ENCODE measurements around the gene ASIC2. TPM values are rescaled to one million over a fixed set of nuclear protein-coding genes. Genes with fewer than 3 reads are reported as not detected.

ASIC2 gene
- total RNA-seq, 1 experiment from 2014 or later = not detected

- H3K27me3 ChIP-seq (ENCODE audit: insufficient read depth, low read length) = peaks cover 12% of the 10 kb centered on the region
Observed at GRCh38 chr17:33084755-33085154, 208.3 kb downstream of the ASIC2 start.

GRCh38 chr17:33082529-33083173 lies 210.4 kb downstream of the ASIC2 start:
- ChIA-PET POLR2A (no interaction called here), RAD21 (ENCODE audit: low non-redundant PET in 1 of 2, low total read pairs in 2 of 2, uncharacterized antibody in 2 of 2, unreplicated experiment in 2 of 2) (no interaction called here), CTCF (no interaction called here)
- H3K27ac ChIP-seq (ENCODE audit: low read depth, low read length) = no peak overlapping the region
- no peaks in the 10 kb centered on the region for H4K20me1 ChIP-seq (ENCODE audit: insufficient read depth)
- no peaks in the 10 kb centered on the region for H3K9me3 ChIP-seq (ENCODE audit: control insufficient read depth in 1 of 2, insufficient read depth in 1 of 2, low read depth in 1 of 2, low read length in 2 of 2)
- H3K79me2 ChIP-seq (ENCODE audit: insufficient read depth, low read length) = no peaks in the 10 kb centered on the region
- no peak overlapping the region for H2AFZ ChIP-seq (ENCODE audit: low read depth, low read length, poor library complexity, severe bottlenecking)
- H3K4me1 ChIP-seq (ENCODE audit: control insufficient read depth in 1 of 2, insufficient read depth in 2 of 2, low read length in 2 of 2) = no peaks in the 10 kb centered on the region
- DNase-seq (ENCODE audit: low read depth, low spot score) (no peak), ATAC-seq (no peak)
- peaks cover 24% of the 10 kb centered on the region for H3K27me3 ChIP-seq (ENCODE audit: insufficient read depth, low read length)
- no peak overlapping the region for H3K9ac ChIP-seq (ENCODE audit: low read length)
- H3K9me2 ChIP-seq (ENCODE audit: insufficient read depth) = no peaks in the 10 kb centered on the region
- H3K4me2 ChIP-seq (ENCODE audit: low read length) = no peak overlapping the region
- H3K4me3 ChIP-seq (replicated peaks in 1 of 2; ENCODE audit: low read depth in 1 of 2, low read length in 2 of 2) = no peak overlapping the region
- no TSS peak for BruUV-seq (replicated peaks)
- no peaks in the 10 kb centered on the region for H3K36me3 ChIP-seq (ENCODE audit: control insufficient read depth in 1 of 2, insufficient read depth in 2 of 2, low read length in 2 of 2)
- intact Hi-C loops (cut with micrococcal nuclease) = no loop called here
- TF ChIP-seq TCF7L2 (IDR thresholded peaks at IDR 0.05; ENCODE audit: borderline replicate concordance, extremely low read depth, insufficient read depth, insufficient read length) = no peak
- TF ChIP-seq CEBPB (IDR thresholded peaks at IDR 0.05; ENCODE audit: low read depth) = no peak
- no peak for TF ChIP-seq CBX3 (IDR thresholded peaks at IDR 0.05; ENCODE audit: low read depth)
- no peak for TF ChIP-seq ZFX (IDR thresholded peaks at IDR 0.05)
- no peak for TF ChIP-seq ZBTB33 (IDR thresholded peaks at IDR 0.05; ENCODE audit: extremely low read depth, insufficient replicate concordance, low read length)
- no peak for TF ChIP-seq SIN3A (IDR thresholded peaks at IDR 0.05; ENCODE audit: low read depth)
- no peak for TF ChIP-seq RAD21 (IDR thresholded peaks at IDR 0.05; ENCODE audit: low read depth)
- TF ChIP-seq POLR2AphosphoS5 (IDR thresholded peaks at IDR 0.05; ENCODE audit: low read depth, low read length) = no peak
- TF ChIP-seq EZH2phosphoT487 (IDR thresholded peaks at IDR 0.05; ENCODE audit: borderline replicate concordance) = no peak
- TF ChIP-seq SP1 (IDR thresholded peaks at IDR 0.05; ENCODE audit: low read depth) = no peak
- TF ChIP-seq FOSL1 (IDR thresholded peaks at IDR 0.05; ENCODE audit: low read depth) = no peak
- no peak for TF ChIP-seq YY1 (IDR thresholded peaks at IDR 0.05; ENCODE audit: extremely low read depth, insufficient replicate concordance, low read depth, low read length)
- no peak for TF ChIP-seq ATF3 (IDR thresholded peaks at IDR 0.05)
- no peak for TF ChIP-seq POLR2A (IDR thresholded peaks at IDR 0.05; ENCODE audit: borderline replicate concordance, extremely low read depth, insufficient read depth, insufficient read length)
- no peak for TF ChIP-seq CTCF (IDR thresholded peaks at IDR 0.05 in 2 of 3, conservative IDR thresholded peaks at IDR 0.05 in 1 of 3; ENCODE audit: borderline replicate concordance in 1 of 3, insufficient read depth in 1 of 3, low read depth in 2 of 3, low read length in 2 of 3)

More at GRCh38 chr17:33084755-33085154, 208.3 kb downstream of the ASIC2 start:
- Histone ChIP-seq H4K20me1 (ENCODE audit: insufficient read depth) (no peaks in the 10 kb centered on the region), H3K79me2 (ENCODE audit: insufficient read depth, low read length) (no peaks in the 10 kb centered on the region), H3K9ac (ENCODE audit: low read length) (no peak overlapping the region), H3K4me1 (ENCODE audit: control insufficient read depth in 1 of 2, insufficient read depth in 2 of 2, low read length in 2 of 2) (no peaks in the 10 kb centered on the region), H3K27ac (ENCODE audit: low read depth, low read length) (no peak overlapping the region), H3K9me3 (ENCODE audit: control insufficient read depth in 1 of 2, insufficient read depth in 1 of 2, low read depth in 1 of 2, low read length in 2 of 2) (no peaks in the 10 kb centered on the region), H2AFZ (ENCODE audit: low read depth, low read length, poor library complexity, severe bottlenecking) (no peak overlapping the region), H3K4me3 (replicated peaks in 1 of 2; ENCODE audit: low read depth in 1 of 2, low read length in 2 of 2) (no peak overlapping the region), H3K36me3 (ENCODE audit: control insufficient read depth in 1 of 2, insufficient read depth in 2 of 2, low read length in 2 of 2) (no peaks in the 10 kb centered on the region), H3K4me2 (ENCODE audit: low read length) (no peak overlapping the region), H3K9me2 (ENCODE audit: insufficient read depth) (no peaks in the 10 kb centered on the region)
- ChIA-PET CTCF (no interaction called here), POLR2A (no interaction called here), RAD21 (ENCODE audit: low non-redundant PET in 1 of 2, low total read pairs in 2 of 2, uncharacterized antibody in 2 of 2, unreplicated experiment in 2 of 2) (no interaction called here)
- intact Hi-C loops (cut with micrococcal nuclease) = no loop called here
- TF ChIP-seq SIN3A (IDR thresholded peaks at IDR 0.05; ENCODE audit: low read depth) = no peak
- TF ChIP-seq CEBPB (IDR thresholded peaks at IDR 0.05; ENCODE audit: low read depth) = no peak
- TF ChIP-seq ELF1 (IDR thresholded peaks at IDR 0.05; ENCODE audit: borderline replicate concordance, low read depth) = no peak
- TF ChIP-seq SP1 (IDR thresholded peaks at IDR 0.05; ENCODE audit: low read depth) = no peak
- no peak for TF ChIP-seq SRF (IDR thresholded peaks at IDR 0.05; ENCODE audit: low read depth)
- TF ChIP-seq ZFX (IDR thresholded peaks at IDR 0.05) = no peak
- no peak for TF ChIP-seq EZH2phosphoT487 (IDR thresholded peaks at IDR 0.05; ENCODE audit: borderline replicate concordance)
- TF ChIP-seq POLR2A (IDR thresholded peaks at IDR 0.05; ENCODE audit: borderline replicate concordance, extremely low read depth, insufficient read depth, insufficient read length) = no peak
- DNase-seq (ENCODE audit: low read depth, low spot score) = no peak
- no TSS peak for BruUV-seq (replicated peaks)
- no peak for ATAC-seq
